Adrenal gland (tissue), 5 donors: ENCODE results near the gene POLD2.

Experiments used
- CTCF ChIP-seq, 6 experiments: fragments of 450-650 bp in 4 of 6; fragments of 200-600 bp in 2 of 6; sonication (generic) in 1 of 6; IDR thresholded peaks; 1 replicate in 5 of 6; 2 replicates in 1 of 6; pipeline versions ENCODE4 v1.5.1 to v1.8.0; 2016 to 2021; ENCODE audit warnings: antibody characterized with exemption in 6 of 6, mild to moderate bottlenecking in 2 of 6, moderate library complexity in 1 of 6
- POLR2A ChIP-seq, 2 donors: fragments of 450-650 bp; IDR thresholded peaks; one replicate each; pipeline ENCODE4 v1.6.1; 2017; ENCODE audit warnings: antibody characterized with exemption in 2 of 2, mild to moderate bottlenecking in 2 of 2, moderate library complexity in 1 of 2
- donor health status: DM: no; HTN: no; CAD: no.

DNA sequence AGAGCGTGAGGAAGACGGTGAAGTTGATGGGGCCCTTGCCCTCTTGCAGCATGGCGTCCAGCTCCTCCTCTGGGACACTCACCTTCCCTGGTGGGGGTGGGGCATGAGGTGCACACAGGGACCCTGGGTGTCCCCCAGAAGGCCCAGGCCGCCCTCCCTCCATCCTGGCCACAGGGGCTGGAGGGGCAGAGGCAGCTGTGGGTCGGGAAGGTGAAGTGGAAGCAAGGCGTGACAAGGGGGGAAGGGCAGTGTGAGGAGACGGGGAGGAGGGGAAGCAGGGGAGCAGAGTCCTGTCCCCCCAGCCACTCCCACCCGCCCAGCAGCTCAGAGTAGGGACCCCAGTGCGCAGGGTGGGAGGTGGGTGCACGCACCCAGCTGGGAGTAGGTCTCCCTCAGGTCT, 17.0 kb upstream of the POLD2 start:
- TF ChIP-seq POLR2A (IDR thresholded peaks at IDR 0.05) (no peak), CTCF (IDR thresholded peaks at IDR 0.05) (no peak)
